Measurements from ENCODE around the gene DYRK4.

- no peak for TF ChIP-seq CTCF (IDR thresholded peaks at IDR 0.05; ENCODE audit: low read length)
- no peak for TF ChIP-seq EZH2 (IDR thresholded peaks at IDR 0.05; ENCODE audit: borderline replicate concordance, low read length)
Measured at GRCh38 chr12:4588916-4589315, 26.9 kb downstream of the DYRK4 start.
